NCI-H748 (cell line): ENCODE data around the gene NPTX2.
"Not testable (repeated sequence)": the region's sequence is repeated elsewhere in the genome, so short reads cannot be mapped to it uniquely, and the experiment has no call there.

Experiments
- DNase-seq: peaks from one replicate; lab custom pipeline; 2025; ENCODE audit not compliant: unreplicated experiment; lab: John Stamatoyannopoulos, UW

The NPTX2 gene, protein sequence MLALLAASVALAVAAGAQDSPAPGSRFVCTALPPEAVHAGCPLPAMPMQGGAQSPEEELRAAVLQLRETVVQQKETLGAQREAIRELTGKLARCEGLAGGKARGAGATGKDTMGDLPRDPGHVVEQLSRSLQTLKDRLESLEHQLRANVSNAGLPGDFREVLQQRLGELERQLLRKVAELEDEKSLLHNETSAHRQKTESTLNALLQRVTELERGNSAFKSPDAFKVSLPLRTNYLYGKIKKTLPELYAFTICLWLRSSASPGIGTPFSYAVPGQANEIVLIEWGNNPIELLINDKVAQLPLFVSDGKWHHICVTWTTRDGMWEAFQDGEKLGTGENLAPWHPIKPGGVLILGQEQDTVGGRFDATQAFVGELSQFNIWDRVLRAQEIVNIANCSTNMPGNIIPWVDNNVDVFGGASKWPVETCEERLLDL

GRCh38 chr7:98617051-98617959 is at the start of gene NPTX2:
NPTX2 (plus strand) TSS chr7:98617285; CDS start chr7:98617462, 177 bp downstream.
- DNase-seq, result no peak

GRCh38 chr7:98567991-98568390 is 49.1 kb upstream of the NPTX2 start:
- no peak for DNase-seq

DNA sequence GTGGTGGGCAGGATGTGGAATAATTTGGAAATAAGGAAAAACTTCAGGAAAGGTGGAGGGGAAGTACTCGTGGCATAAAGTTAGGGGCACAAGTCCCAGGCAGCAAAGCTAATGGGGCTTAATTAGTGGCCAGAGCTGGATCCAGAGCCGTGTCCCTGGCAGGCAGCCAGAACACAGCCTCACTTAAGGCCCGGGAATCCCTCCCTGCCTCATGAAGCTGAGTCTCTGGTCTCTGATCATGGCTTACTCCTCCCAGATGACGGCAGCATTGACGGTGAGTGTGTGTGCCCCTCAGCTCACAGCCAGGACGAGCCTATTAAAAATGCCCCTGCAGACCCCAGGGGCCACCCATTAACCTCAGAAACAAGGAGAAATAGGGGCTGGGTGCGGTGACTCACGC is 48.2 kb upstream of the NPTX2 start:
- DNase-seq, result peak; percentile 82

- peak; percentile 79 for DNase-seq
Observed at GRCh38 chr7:98569691-98570337, 47.3 kb upstream of the NPTX2 start.

- no peak for DNase-seq
Observed at GRCh38 chr7:98571006-98571405, 46.1 kb upstream of the NPTX2 start.

DNA sequence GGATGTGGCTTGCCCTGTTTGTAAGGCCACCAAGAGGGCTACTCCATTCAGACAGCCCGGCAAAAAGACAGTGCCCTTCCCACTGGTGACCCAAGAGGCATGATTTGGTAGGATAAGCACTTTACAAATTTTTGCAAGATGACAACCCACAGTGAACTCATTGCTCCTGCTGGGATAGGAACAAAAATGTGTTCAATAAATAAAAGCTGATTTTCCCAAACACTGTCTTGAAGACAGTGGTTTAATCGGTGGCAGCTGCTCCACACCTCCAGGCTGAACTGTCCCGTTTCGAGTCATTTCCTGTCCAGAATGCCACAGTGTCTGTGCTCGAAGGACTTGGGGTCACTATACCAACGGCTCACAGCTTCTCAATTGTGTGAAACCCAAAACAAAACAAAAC is 45.1 kb upstream of the NPTX2 start:
- DNase-seq, result no peak

DNA sequence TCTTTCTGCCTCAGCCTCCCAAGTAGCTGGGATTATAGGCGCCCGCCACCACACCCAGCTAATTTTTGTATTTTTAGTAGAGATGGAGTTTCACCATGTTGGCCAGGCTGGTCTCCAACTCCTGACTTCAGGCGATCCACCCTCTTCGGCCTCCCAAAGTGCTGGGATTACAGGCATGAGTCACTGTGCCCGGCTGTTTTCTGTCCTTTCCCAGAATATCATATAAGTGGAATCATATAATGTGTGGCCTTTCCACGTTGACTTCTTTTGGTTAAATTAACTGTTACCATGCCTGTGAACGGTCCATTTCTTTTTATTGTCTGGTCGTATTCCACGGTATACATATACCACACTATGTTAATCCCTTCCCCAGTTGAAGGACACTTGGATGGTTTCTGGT is 44.4 kb upstream of the NPTX2 start:
- DNase-seq, result not testable (repeated sequence)

DNA sequence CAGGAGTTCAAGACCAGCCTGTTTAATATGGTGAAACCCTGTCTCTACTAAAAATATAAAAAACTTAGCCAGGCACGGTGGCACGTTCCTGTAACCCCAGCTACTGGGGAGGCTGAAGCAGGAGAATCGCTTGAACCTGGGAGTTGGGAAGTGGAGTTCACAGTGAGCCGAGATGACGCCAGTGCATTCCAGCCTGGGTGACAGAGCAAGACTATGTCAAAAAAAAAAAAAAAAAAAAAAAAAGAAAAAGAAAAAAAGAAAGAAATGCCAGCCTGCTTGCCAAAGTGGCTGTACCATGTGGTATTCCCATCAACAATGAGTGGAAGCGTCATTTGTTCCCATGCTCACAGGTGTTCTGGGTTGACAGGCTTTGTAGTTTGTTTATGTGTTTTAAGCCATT is 43.3 kb upstream of the NPTX2 start:
- no peak for DNase-seq

- no peak for DNase-seq
Observed at GRCh38 chr7:98575878-98576277, 41.2 kb upstream of the NPTX2 start.

DNA sequence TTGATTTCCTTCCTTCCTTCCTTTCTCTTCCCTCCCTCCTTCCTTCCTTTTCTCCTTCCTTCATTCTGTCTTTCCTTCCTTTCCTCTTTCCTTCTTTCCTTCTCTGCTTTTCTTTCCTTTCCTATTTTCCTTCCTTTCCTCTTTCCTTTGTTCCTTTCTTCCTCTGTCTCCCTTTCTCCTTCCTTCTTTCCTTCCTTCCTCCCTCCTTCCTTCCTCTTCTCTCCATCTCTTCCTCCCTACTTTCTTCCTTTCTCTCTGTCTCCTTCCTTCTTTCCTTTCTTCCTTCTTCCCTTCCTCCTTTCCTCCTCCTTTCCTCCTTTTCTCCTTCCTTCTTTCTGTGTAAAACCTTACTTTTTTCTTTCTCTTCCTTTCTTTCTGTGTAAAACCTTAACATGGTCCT is 32.3 kb upstream of the NPTX2 start:
- no peak for DNase-seq

DNA sequence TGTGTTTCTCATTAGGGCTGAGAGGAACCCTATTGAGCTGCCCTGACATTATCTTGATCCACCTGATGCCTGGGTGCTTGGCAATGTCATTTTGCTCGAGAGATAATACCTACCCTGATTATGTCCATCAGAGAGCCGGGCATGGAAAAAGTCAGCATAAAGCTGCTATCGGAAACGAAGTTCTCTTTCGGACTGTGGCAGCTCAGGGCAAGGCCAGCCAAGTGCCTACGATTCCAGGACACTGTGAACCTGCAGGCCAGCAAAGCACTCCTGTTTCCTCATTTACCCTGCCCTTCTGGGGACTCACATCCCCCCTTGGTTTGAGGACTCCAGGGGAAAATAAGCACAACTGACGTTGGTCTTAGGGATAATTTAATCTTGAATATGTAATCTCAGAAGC is 25.2 kb upstream of the NPTX2 start:
- no peak for DNase-seq

DNA sequence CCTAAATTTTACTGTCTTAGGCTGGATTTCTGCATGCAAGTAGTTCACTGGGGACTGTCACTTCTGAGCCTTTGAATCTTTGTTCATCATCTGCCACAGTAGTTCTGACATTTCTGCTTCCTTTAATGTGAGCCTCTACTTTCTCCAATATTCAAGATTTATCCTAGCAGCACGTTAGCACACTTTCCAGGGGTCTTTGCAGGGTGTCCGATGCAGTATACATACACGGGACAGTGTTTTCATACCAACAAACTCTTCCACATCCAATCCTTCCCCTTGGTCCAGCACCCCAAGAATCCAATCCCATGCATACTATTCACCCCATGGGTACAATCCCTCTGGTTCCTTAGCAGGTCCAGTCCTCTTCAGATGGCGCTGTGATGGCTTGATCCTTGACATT is 22.7 kb upstream of the NPTX2 start:
- DNase-seq, result no peak

GRCh38 chr7:98594787-98595186 is 22.3 kb upstream of the NPTX2 start:
- DNase-seq, result no peak

GRCh38 chr7:98598846-98599615 is 18.1 kb upstream of the NPTX2 start:
- DNase-seq, result no peak

DNA sequence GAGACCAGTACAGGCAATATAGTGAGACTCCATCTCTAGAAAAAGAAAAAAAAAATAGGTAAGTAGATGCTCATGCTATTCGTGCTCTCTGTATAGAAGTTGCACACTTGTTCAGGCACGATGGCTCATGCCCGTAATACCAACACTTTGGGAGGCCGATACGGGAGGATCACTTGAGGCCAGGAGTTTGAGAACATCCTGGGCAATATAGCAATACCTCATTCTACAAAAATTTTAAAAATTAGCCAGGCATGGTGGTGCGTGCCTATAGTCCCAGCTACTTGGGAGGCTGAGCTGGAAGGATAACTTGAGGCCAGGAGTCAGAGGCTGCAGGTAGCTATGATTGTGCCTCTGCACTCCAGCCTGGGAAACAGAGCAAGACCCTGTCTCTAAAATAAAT is 17.2 kb upstream of the NPTX2 start:
- no peak for DNase-seq

GRCh38 chr7:98602755-98603398 is 14.2 kb upstream of the NPTX2 start:
- DNase-seq, result no peak

GRCh38 chr7:98603399-98603788 is 13.7 kb upstream of the NPTX2 start:
- DNase-seq, result no peak

- no peak for DNase-seq
Observed at GRCh38 chr7:98613601-98614425, 3.3 kb upstream of the NPTX2 start.

GRCh38 chr7:98616381-98617050 is 569 bp upstream of the NPTX2 start:
- no peak for DNase-seq
